Osteocyte (in vitro differentiated cells): ENCODE results near the gene SUN3. TPM values are rescaled to one million over a fixed set of nuclear protein-coding genes. Genes with fewer than 3 reads are reported as not detected.

ENCODE experiments used
- DNase-seq: peaks from one replicate; pipeline ENCODE4 v3.0.0; 2021; ENCODE audit warnings: mixed read lengths; ENCODE audit not compliant: unreplicated experiment; ENCODE audit errors: extremely low spot score
- H3K27ac Mint-ChIP-seq: one replicate; pipeline ENCODE4 v1.8.0; 2021; ENCODE audit warnings: mild to moderate bottlenecking, mixed read lengths; ENCODE audit not compliant: unreplicated experiment
- H3K27me3 Mint-ChIP-seq: one replicate; pipeline ENCODE4 v1.8.0; 2021; ENCODE audit warnings: mixed read lengths; ENCODE audit not compliant: unreplicated experiment
- H3K36me3 Mint-ChIP-seq: one replicate; pipeline ENCODE4 v1.8.0; 2021; ENCODE audit warnings: mixed read lengths; ENCODE audit not compliant: unreplicated experiment
- H3K4me1 Mint-ChIP-seq: one replicate; pipeline ENCODE4 v1.8.0; 2021; ENCODE audit warnings: mixed read lengths; ENCODE audit not compliant: unreplicated experiment
- H3K4me3 Mint-ChIP-seq: one replicate; pipeline ENCODE4 v1.8.0; 2021; ENCODE audit warnings: mild to moderate bottlenecking, moderate library complexity, mixed read lengths; ENCODE audit not compliant: unreplicated experiment
- H3K9me3 Mint-ChIP-seq: one replicate; pipeline ENCODE4 v1.8.0; 2021; ENCODE audit warnings: mixed read lengths; ENCODE audit not compliant: unreplicated experiment
- total RNA-seq: library from RNA; stranded (reverse); gene quantifications from 2 replicates; pipeline ENCODE4 v1.2.1, GENCODE V29; 2021
- TF ChIP-seq, protein P1 (sequence below): fragments of 200-600 bp; sonication (generic); IDR thresholded peaks from 2 replicates; pipeline ENCODE4 v1.5.0; 2021; ENCODE audit warnings: antibody characterized with exemption, mild to moderate bottlenecking, moderate library complexity

SUN3 gene
- total RNA-seq, 1 donor from 2014 or later: not detected

DNA sequence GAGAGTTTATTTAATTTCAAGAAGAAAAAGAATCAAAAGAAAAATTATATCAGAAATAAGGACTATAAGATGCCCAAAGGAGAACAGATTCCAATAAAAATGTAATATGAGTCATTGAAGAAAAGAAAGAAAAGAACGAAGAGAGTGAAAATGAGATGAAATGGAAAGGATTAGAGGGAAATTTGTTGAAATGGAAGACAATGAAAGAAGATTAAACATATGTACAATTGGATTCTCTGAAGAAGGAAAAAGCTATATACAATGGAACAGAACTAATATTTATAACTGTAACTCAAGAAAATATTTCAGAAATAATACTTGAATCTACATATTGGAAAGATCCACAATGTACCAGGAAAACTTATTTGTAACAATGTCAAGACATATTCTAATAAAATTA, 35.1 kb upstream of the SUN3 start:
- Mint-ChIP-seq H3K4me1 (no peaks in the 10 kb centered on the region), H3K9me3 (peaks cover 19% of the 10 kb centered on the region), H3K27ac (no peak overlapping the region), H3K4me3 (no peak overlapping the region), H3K36me3 (peaks cover 12% of the 10 kb centered on the region), H3K27me3 (no peaks in the 10 kb centered on the region)
- DNase-seq: no peak
- TF ChIP-seq, protein P1, sequence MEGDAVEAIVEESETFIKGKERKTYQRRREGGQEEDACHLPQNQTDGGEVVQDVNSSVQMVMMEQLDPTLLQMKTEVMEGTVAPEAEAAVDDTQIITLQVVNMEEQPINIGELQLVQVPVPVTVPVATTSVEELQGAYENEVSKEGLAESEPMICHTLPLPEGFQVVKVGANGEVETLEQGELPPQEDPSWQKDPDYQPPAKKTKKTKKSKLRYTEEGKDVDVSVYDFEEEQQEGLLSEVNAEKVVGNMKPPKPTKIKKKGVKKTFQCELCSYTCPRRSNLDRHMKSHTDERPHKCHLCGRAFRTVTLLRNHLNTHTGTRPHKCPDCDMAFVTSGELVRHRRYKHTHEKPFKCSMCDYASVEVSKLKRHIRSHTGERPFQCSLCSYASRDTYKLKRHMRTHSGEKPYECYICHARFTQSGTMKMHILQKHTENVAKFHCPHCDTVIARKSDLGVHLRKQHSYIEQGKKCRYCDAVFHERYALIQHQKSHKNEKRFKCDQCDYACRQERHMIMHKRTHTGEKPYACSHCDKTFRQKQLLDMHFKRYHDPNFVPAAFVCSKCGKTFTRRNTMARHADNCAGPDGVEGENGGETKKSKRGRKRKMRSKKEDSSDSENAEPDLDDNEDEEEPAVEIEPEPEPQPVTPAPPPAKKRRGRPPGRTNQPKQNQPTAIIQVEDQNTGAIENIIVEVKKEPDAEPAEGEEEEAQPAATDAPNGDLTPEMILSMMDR: no peak

DNA sequence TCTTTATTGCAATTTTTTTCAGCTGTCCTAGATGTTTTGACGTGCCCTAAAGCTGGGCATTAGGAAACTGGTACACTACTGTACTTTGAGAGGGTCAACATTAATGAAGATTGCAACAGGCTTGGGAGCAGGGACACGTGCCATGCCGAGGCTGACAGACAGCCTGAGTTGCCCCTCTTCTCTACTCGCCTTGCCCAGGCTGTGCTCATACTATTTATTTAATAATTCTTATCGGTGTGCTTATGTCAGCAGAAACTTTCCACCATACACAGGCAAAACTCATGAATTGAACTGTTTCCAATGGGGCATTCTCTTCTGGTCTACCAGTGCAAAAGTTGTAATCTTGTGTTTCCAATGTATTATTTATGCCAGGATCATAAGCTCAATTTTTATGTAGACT, 30.8 kb upstream of the SUN3 start:
- TF ChIP-seq, protein P1: no peak
- peaks cover 33% of the 10 kb centered on the region for H3K9me3 Mint-ChIP-seq
- H3K27me3 Mint-ChIP-seq: no peaks in the 10 kb centered on the region
- no peaks in the 10 kb centered on the region for H3K4me1 Mint-ChIP-seq
- H3K36me3 Mint-ChIP-seq: peaks cover 14% of the 10 kb centered on the region
- no peak for DNase-seq
- H3K27ac Mint-ChIP-seq: no peak overlapping the region
- H3K4me3 Mint-ChIP-seq: no peak overlapping the region

DNA sequence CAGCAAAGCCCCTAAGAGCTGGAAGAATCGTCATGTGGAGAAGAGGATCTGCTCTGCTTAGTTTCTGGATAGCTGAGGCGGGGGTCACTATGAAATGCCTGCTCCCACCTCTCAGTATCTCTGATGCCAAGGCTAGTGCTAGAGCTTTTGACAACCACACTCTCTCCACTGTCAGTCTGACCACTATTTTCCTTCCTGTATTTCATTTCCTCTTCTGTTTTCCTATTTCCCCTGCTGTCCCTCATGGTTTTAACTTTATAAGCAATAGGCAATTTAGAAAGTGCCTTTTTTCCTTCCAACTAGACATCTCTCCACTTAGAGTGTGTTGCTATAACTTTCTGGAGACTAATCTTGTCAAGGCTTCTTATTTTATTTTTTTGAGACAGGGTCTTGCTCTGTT, 30.1 kb upstream of the SUN3 start:
- TF ChIP-seq, protein P1: no peak
- H3K9me3 Mint-ChIP-seq: peaks cover 26% of the 10 kb centered on the region
- H3K36me3 Mint-ChIP-seq: peaks cover 13% of the 10 kb centered on the region
- H3K4me1 Mint-ChIP-seq: no peaks in the 10 kb centered on the region
- H3K27ac Mint-ChIP-seq: no peak overlapping the region
- DNase-seq: no peak
- no peaks in the 10 kb centered on the region for H3K27me3 Mint-ChIP-seq
- no peak overlapping the region for H3K4me3 Mint-ChIP-seq

DNA sequence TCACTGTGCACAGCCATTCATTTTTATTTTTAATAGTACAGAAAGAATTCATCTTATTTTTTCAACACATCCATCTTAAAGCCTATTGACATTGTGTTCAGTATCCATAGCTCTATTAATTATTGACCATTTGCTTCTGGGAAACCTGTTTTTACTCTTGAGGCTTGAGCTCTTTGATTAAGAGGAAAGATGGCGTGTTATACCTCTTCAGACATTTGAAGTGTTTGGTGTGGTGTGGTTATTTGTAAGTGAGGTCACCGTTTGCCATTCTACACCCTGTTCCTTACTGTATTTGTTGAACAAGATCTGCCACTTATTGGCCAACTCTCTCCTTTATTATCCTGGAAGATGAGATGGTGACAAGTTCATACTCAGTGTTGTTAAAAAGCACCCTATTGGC, 24.8 kb upstream of the SUN3 start:
- no peak overlapping the region for H3K4me3 Mint-ChIP-seq
- TF ChIP-seq, protein P1: no peak
- no peak overlapping the region for H3K27ac Mint-ChIP-seq
- peaks cover 15% of the 10 kb centered on the region for H3K9me3 Mint-ChIP-seq
- DNase-seq: no peak
- H3K27me3 Mint-ChIP-seq: no peaks in the 10 kb centered on the region
- peaks cover 6% of the 10 kb centered on the region for H3K36me3 Mint-ChIP-seq
- no peaks in the 10 kb centered on the region for H3K4me1 Mint-ChIP-seq

DNA sequence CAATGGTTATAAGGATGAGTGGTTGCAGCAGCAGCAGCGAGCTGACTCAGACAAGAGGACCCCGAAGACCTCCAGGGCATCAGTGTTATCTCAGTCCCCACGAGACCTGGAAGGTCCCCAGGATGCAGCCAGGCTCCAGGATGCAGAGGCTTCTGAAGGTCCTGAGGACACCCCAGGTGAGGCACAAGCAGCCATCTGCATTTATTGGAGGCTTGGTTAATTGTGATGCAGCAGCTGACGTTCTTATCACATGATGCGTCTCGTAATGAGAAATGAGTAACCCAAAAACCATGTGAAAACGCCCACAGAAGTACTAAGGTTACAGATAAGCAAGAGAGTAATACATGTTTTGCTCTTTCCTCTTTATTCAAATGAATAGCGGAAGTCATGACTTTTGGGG, 23.8 kb upstream of the SUN3 start:
- no peaks in the 10 kb centered on the region for H3K4me1 Mint-ChIP-seq
- peaks cover 10% of the 10 kb centered on the region for H3K9me3 Mint-ChIP-seq
- no peak overlapping the region for H3K4me3 Mint-ChIP-seq
- no peaks in the 10 kb centered on the region for H3K27me3 Mint-ChIP-seq
- no peak for DNase-seq
- H3K27ac Mint-ChIP-seq: no peak overlapping the region
- peaks cover 6% of the 10 kb centered on the region for H3K36me3 Mint-ChIP-seq
- TF ChIP-seq, protein P1: no peak
